Measurements from ENCODE around the gene EGLN2. TPM values are rescaled to one million over a fixed set of nuclear protein-coding genes. Genes with fewer than 3 reads are reported as not detected.
"Not testable (repeated sequence)": the region's sequence is repeated elsewhere in the genome, so short reads cannot be mapped to it uniquely, and the experiment has no call there.

EGLN2 gene
- total RNA-seq, 1 donor from 2014 or later, result 88.9 TPM

GRCh38 chr19:40842997-40843652 is 44.1 kb downstream of the EGLN2 start:
- DNase-seq; intact Hi-C loops (cut with micrococcal nuclease); H3K9me3 Mint-ChIP-seq; H3K36me3 Mint-ChIP-seq (ENCODE audit: low read depth): not testable (repeated sequence)
- peak overlapping the region; percentile 76 for H3K27ac Mint-ChIP-seq
- peak overlapping the region; percentile 75 for H3K4me3 Mint-ChIP-seq
- H3K27me3 Mint-ChIP-seq, result peaks cover 39% of the 10 kb centered on the region
- peaks cover 11% of the 10 kb centered on the region for H3K4me1 Mint-ChIP-seq

DNA sequence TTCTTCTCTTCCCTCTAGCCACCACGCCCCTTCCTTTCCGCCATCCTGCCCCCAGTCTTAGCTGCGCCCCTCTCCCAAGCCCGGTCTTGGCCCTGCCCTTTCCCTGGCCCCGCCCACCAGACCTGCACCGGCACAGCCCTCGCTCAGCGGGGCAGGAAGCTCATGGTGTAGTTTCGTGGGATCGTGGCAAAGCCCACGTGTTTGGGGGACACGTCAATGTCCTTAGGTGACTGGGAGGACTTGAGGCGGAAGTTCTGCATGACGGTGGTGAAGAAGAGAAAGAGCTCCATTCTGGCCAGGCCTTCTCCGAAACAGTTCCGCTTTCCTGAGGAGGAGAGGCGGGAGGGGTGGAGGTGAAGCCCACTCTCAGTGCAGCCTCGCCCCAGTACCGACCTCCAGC is 44.7 kb downstream of the EGLN2 start:
- H3K36me3 Mint-ChIP-seq (ENCODE audit: low read depth); intact Hi-C loops (cut with micrococcal nuclease); H3K9me3 Mint-ChIP-seq: not testable (repeated sequence)
- Mint-ChIP-seq H3K27ac (peak overlapping the region; percentile 76), H3K4me1 (peaks cover 11% of the 10 kb centered on the region), H3K4me3 (peak overlapping the region; percentile 75), H3K27me3 (peaks cover 42% of the 10 kb centered on the region)
- peak; percentile 92 for DNase-seq

DNA sequence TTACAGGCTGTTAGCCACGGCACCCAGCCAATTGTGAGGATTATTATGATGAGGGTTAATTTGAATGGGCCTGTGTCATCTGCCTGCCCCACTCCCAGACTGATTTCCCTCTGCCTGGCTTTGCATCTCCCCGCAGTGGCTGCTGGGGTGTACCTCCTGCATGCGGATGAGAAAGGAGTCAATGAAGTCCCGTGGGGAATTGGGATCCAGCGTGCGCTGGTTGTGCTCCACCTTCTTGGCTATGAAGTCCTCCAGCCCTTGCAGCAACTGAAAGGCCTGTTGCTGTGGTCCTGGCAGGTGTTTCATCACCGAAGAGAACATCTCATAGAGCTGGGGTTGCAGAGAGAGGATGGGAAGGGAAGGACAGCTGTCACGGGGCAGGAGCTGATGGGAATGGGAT is 47.7 kb downstream of the EGLN2 start:
- H3K27ac Mint-ChIP-seq; H3K36me3 Mint-ChIP-seq (ENCODE audit: low read depth); DNase-seq; intact Hi-C loops (cut with micrococcal nuclease); H3K9me3 Mint-ChIP-seq; H3K4me3 Mint-ChIP-seq: not testable (repeated sequence)
- Mint-ChIP-seq H3K27me3 (peaks cover 48% of the 10 kb centered on the region), H3K4me1 (peaks cover 16% of the 10 kb centered on the region)

DNA sequence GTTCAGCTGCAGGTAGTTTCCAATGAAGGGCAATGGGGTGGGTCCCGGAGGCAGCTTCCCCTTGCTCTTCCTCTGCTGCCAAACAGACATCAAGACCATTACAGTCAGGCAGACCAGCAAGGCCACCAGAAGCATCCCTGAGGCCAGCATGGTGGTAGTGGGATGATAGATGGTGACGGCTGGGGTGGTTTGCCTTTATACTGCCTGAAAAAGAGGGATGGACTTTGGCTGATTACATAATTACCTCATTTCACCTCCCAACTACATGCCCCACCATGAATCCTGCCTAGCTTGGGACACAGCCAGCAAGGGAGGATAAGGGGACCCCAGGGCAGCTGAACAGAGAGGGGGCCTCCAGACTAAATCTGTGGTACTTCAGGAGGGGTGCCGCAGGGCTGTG is 51.3 kb downstream of the EGLN2 start, which contains the start of gene CYP2A6:
TSS of gene CYP2A6 (minus strand) at position 171 of the 400 bp plus-strand sequence. CDS start at position 150, 21 bp downstream.
- intact Hi-C loops (cut with micrococcal nuclease); H3K9me3 Mint-ChIP-seq; H3K27ac Mint-ChIP-seq; DNase-seq; H3K36me3 Mint-ChIP-seq (ENCODE audit: low read depth); H3K4me1 Mint-ChIP-seq; H3K4me3 Mint-ChIP-seq: not testable (repeated sequence)
- peaks cover 51% of the 10 kb centered on the region for H3K27me3 Mint-ChIP-seq

- H3K36me3 Mint-ChIP-seq (ENCODE audit: low read depth); H3K4me3 Mint-ChIP-seq; H3K4me1 Mint-ChIP-seq; intact Hi-C loops (cut with micrococcal nuclease); DNase-seq; H3K27ac Mint-ChIP-seq; H3K9me3 Mint-ChIP-seq: not testable (repeated sequence)
- peaks cover 40% of the 10 kb centered on the region for H3K27me3 Mint-ChIP-seq
Observed at GRCh38 chr19:40852467-40853152, 53.6 kb downstream of the EGLN2 start.

Other genes starting within 250 kb of the EGLN2 start
- 111 and 113 TPM in 2 replicates for gene SHKBP1, start 222.3 kb upstream of the EGLN2 start, total RNA-seq
- gene LTBP4, start 197.8 kb upstream of the EGLN2 start, total RNA-seq, result 123 and 126 TPM in 2 replicates
- 18.9 and 24.2 TPM in 2 replicates for gene NUMBL, start 108.5 kb upstream of the EGLN2 start, total RNA-seq
- 32.5 and 33.4 TPM in 2 replicates for gene COQ8B, start 82.3 kb upstream of the EGLN2 start, total RNA-seq
- 7.7 and 8.6 TPM in 2 replicates for gene ITPKC, start 82.1 kb upstream of the EGLN2 start, total RNA-seq
- gene ACTMAP, start 48.7 kb upstream of the EGLN2 start, total RNA-seq, result 8.6 and 9.4 TPM in 2 replicates
- 268 and 273 TPM in 2 replicates for gene SNRPA, start 48.0 kb upstream of the EGLN2 start, total RNA-seq
- 0.56 TPM in 1 of 2 replicates, not detected in the other for gene MIA, start 23.7 kb upstream of the EGLN2 start, total RNA-seq
- 36.3 and 41.0 TPM in 2 replicates for gene RAB4B, start 20.9 kb upstream of the EGLN2 start, total RNA-seq
- gene CYP2A6, start 51.3 kb downstream of the EGLN2 start, total RNA-seq, result not detected in 2 replicates
- gene CYP2A7, start 83.0 kb downstream of the EGLN2 start, total RNA-seq, result not detected in 2 replicates
- gene CYP2B6, start 192.1 kb downstream of the EGLN2 start, total RNA-seq, result not detected in 2 replicates

All from activated CD4-positive, alpha-beta T cell treated with anti-CD3 and anti-CD28 coated beads, Interleukin-2, amount 10 ng/mL, durations not matched to agents 24 days and 14 days (primary cell).